ENCODE measurements around the gene F10. TPM values are rescaled to one million over a fixed set of nuclear protein-coding genes. Genes with fewer than 3 reads are reported as not detected.

F10 gene
- total and polyA plus RNA-seq, 2 of the 13 experiments (the other 11 are each of a cell fraction or from before 2014, with no cell fraction given): 58.4 to 237 TPM

GRCh38 chr13:113138792-113139551 is 16.4 kb downstream of the F10 start (continued):
- TF ChIP-seq MXD1 (CRISPR knock-in tag; IDR thresholded peaks at IDR 0.05) (no peak), TFDP2 (CRISPR knock-in tag; IDR thresholded peaks at IDR 0.05) (peak; percentile 51), YEATS4 (CRISPR knock-in tag; IDR thresholded peaks at IDR 0.05; ENCODE audit: borderline replicate concordance) (peak; percentile 84), DPF2 (CRISPR knock-in tag; IDR thresholded peaks at IDR 0.05; ENCODE audit: borderline replicate concordance, low read depth) (peak; percentile 92; the same call in 1 of the 2 replicates), E2F2 (CRISPR knock-in tag; IDR thresholded peaks at IDR 0.05; ENCODE audit: borderline replicate concordance) (no peak), ZNF331 (CRISPR knock-in tag; IDR thresholded peaks at IDR 0.05) (peak; percentile 86), FIP1L1 (IDR thresholded peaks at IDR 0.05; ENCODE audit: borderline replicate concordance, insufficient read depth, low read depth, low read length) (0 out of 2 replicates have a peak, but pooled peaks have one; percentile 33), ZBTB34 (CRISPR knock-in tag; IDR thresholded peaks at IDR 0.05) (peak; percentile 77; the same call in 1 of the 2 replicates), SP1 (IDR thresholded peaks at IDR 0.05) (no peak), SP1 (CRISPR knock-in tag; IDR thresholded peaks at IDR 0.05) (no peak; the same call in 1 of the 2 replicates), FOSL2 (CRISPR knock-in tag; IDR thresholded peaks at IDR 0.05) (peak; percentile 62), ZNF674 (CRISPR knock-in tag; IDR thresholded peaks at IDR 0.05; ENCODE audit: low read depth) (no peak), GTF2F1 (IDR thresholded peaks at IDR 0.05; ENCODE audit: low read length) (no peak), TBL1XR1 (IDR thresholded peaks at IDR 0.05; ENCODE audit: borderline replicate concordance, low read length, partially characterized antibody) (peak; percentile 56), ZNF136 (CRISPR knock-in tag; IDR thresholded peaks at IDR 0.05; ENCODE audit: low read depth) (no peak), ZNF607 (CRISPR knock-in tag; IDR thresholded peaks at IDR 0.05; ENCODE audit: borderline replicate concordance) (0 out of 2 replicates have a peak, but pooled peaks have one; percentile 69), KLF15 (CRISPR knock-in tag; IDR thresholded peaks at IDR 0.05; ENCODE audit: borderline replicate concordance) (peak; percentile 86; the same call in 1 of the 2 replicates), CENPT (CRISPR knock-in tag; IDR thresholded peaks at IDR 0.05; ENCODE audit: low read depth) (no peak), GZF1 (CRISPR knock-in tag; IDR thresholded peaks at IDR 0.05) (no peak), NRL (CRISPR knock-in tag; IDR thresholded peaks at IDR 0.05; ENCODE audit: borderline replicate concordance) (no peak), ZNF18 (CRISPR knock-in tag; IDR thresholded peaks at IDR 0.05; ENCODE audit: insufficient replicate concordance) (peak; percentile 87), HNF4A (CRISPR knock-in tag; IDR thresholded peaks at IDR 0.05) (peak; percentile 86), ZNF496 (CRISPR knock-in tag; IDR thresholded peaks at IDR 0.05; ENCODE audit: insufficient replicate concordance) (no peak)
